Memory B cell (primary cell): ENCODE data around the gene PRDM15.

Experiments
- ATAC-seq: fragments of 150-1000 bp; cut with Tn5 transposase; 2 replicates; pipeline ENCODE4 v1.10.0; 2021; ENCODE audit warnings: low read depth, mild to moderate bottlenecking, moderate library complexity
- DNase-seq, 2 donors: peaks; one replicate each; pipeline ENCODE4 v3.0.0; 2022; ENCODE audit warnings: low spot score in 2 of 2
- H3K27ac Mint-ChIP-seq: one replicate; pipeline ENCODE4 v1.8.0; 2022; ENCODE audit warnings: mild to moderate bottlenecking, moderate library complexity, mixed read lengths
- H3K27me3 Mint-ChIP-seq: one replicate; pipeline ENCODE4 v1.8.0; 2022; ENCODE audit warnings: mixed read lengths
- H3K36me3 Mint-ChIP-seq: one replicate; pipeline ENCODE4 v1.8.0; 2022; ENCODE audit warnings: mild to moderate bottlenecking, mixed read lengths
- H3K4me1 Mint-ChIP-seq: one replicate; pipeline ENCODE4 v1.8.0; 2022; ENCODE audit warnings: mixed read lengths
- H3K4me3 Mint-ChIP-seq: one replicate; pipeline ENCODE4 v1.8.0; 2022; ENCODE audit warnings: mild to moderate bottlenecking, moderate library complexity, mixed read lengths
- H3K9me3 Mint-ChIP-seq: one replicate; pipeline ENCODE4 v1.8.0; 2022; ENCODE audit warnings: mixed read lengths

Gene PRDM15

GRCh38 chr21:41845310-41846032 lies 33.7 kb downstream of the PRDM15 start:
- no peak for ATAC-seq
- Mint-ChIP-seq H3K9me3 (peaks cover 8% of the 10 kb centered on the region), H3K4me1 (peaks cover 3% of the 10 kb centered on the region), H3K36me3 (peaks cover 24% of the 10 kb centered on the region), H3K27me3 (no peaks in the 10 kb centered on the region), H3K27ac (no peak overlapping the region), H3K4me3 (no peak overlapping the region)
- no peak for DNase-seq

GRCh38 chr21:41843584-41843983 lies 35.6 kb downstream of the PRDM15 start:
- DNase-seq (no peak), ATAC-seq (no peak)
- H3K4me3 Mint-ChIP-seq: no peak overlapping the region
- H3K27me3 Mint-ChIP-seq: no peaks in the 10 kb centered on the region
- H3K36me3 Mint-ChIP-seq: peaks cover 26% of the 10 kb centered on the region
- H3K9me3 Mint-ChIP-seq: peaks cover 9% of the 10 kb centered on the region
- peaks cover 3% of the 10 kb centered on the region for H3K4me1 Mint-ChIP-seq
- no peak overlapping the region for H3K27ac Mint-ChIP-seq

GRCh38 chr21:41840880-41841279 lies 38.3 kb downstream of the PRDM15 start:
- no peaks in the 10 kb centered on the region for H3K27me3 Mint-ChIP-seq
- no peak overlapping the region for H3K4me3 Mint-ChIP-seq
- H3K27ac Mint-ChIP-seq: no peak overlapping the region
- peaks cover 25% of the 10 kb centered on the region for H3K36me3 Mint-ChIP-seq
- DNase-seq (no peak), ATAC-seq (no peak)
- peaks cover 5% of the 10 kb centered on the region for H3K4me1 Mint-ChIP-seq
- H3K9me3 Mint-ChIP-seq: peaks cover 9% of the 10 kb centered on the region

DNA sequence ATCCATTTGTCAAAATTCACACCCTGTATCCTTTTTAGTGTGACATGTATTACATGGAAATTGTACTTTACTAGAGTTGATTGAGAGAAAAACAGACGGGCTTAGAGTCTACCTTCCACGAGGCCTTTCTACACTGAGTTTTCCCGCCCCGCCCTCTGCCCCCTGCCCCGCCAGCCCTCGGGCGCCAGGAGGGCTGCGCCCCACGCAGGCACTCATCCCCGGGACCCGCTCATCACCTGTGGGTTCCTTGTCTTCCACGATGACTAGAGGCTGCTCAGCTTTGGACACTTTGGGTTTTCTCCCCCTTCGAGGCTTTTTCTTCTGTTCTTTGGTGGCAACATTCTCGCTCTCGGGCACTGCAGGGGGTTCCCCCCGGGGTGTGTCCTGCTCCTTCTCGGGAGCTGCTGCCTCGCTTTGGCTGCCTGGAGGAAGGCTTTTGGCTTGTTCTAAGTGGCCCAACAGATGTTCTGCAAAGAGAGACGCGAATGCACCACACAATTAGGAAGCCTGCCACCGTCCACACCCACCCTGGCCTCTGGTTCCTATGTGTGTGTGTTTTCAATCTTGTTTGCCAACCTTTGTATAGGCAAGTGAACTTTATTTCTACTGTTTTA lies 39.6 kb downstream of the PRDM15 start:
- H3K27ac Mint-ChIP-seq: no peak overlapping the region
- DNase-seq (no peak), ATAC-seq (no peak)
- H3K4me1 Mint-ChIP-seq: peaks cover 8% of the 10 kb centered on the region
- H3K4me3 Mint-ChIP-seq: no peak overlapping the region
- no peaks in the 10 kb centered on the region for H3K27me3 Mint-ChIP-seq
- H3K9me3 Mint-ChIP-seq: peaks cover 9% of the 10 kb centered on the region
- H3K36me3 Mint-ChIP-seq: peaks cover 28% of the 10 kb centered on the region

GRCh38 chr21:41837756-41838297 lies 41.3 kb downstream of the PRDM15 start:
- ATAC-seq (no peak), DNase-seq (no peak)
- Mint-ChIP-seq H3K4me3 (no peak overlapping the region), H3K36me3 (peaks cover 21% of the 10 kb centered on the region), H3K27ac (no peak overlapping the region), H3K4me1 (peaks cover 7% of the 10 kb centered on the region), H3K27me3 (no peaks in the 10 kb centered on the region), H3K9me3 (peaks cover 9% of the 10 kb centered on the region)

DNA sequence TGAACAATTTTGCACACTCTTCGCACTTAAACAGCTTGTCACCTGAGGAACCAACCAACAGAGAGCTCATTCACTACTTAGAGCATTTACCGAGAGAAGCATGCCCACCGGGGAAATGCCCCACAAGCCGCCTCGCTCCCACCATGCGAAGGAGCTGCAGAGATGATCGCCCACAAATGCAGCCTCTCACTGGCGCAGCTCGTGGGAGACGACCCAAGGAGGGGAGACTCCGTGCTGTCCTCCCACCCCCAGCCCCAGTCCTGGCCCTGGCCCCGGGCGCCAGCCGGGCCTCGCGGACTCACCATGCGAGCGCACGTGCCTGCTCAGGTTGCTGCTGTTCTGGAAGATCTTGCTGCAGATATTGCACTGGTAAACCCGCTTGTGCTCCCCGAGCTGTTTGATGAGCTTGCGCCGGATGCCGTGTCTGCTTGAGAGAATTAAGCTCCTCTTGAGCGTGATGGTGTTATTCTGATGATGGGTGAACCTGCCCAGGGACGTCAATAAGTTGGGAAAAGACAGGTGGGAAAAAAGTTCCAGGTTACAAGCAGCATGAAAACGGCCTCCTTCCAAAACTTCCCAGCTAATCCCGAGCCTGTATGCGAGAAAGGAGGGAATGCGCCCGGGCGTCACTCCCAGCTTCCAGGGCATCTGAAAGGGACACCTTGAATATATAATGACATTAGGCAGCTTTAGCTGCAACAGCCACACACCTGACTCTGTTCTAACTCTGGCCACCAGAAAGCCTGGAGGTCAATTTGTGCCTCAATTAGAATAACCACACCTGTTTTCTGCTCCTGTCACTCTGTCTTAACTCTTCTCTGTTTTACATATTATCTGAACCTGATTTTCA lies 42.8 kb downstream of the PRDM15 start:
- ATAC-seq: no peak
- H3K36me3 Mint-ChIP-seq: peaks cover 18% of the 10 kb centered on the region

GRCh38 chr21:41835711-41836154 lies 43.4 kb downstream of the PRDM15 start:
- no peak for DNase-seq
- peaks cover 11% of the 10 kb centered on the region for H3K36me3 Mint-ChIP-seq
- no peaks in the 10 kb centered on the region for H3K27me3 Mint-ChIP-seq
- H3K27ac Mint-ChIP-seq: no peak overlapping the region
- ATAC-seq: no peak
- peaks cover 3% of the 10 kb centered on the region for H3K9me3 Mint-ChIP-seq
- peaks cover 7% of the 10 kb centered on the region for H3K4me1 Mint-ChIP-seq
- H3K4me3 Mint-ChIP-seq: peak overlapping the region; percentile 71

More for the DNA sequence above, 42.8 kb downstream of the PRDM15 start:
- peaks cover 9% of the 10 kb centered on the region for H3K9me3 Mint-ChIP-seq
- DNase-seq: no peak
- peaks cover 7% of the 10 kb centered on the region for H3K4me1 Mint-ChIP-seq
- peak overlapping the region; percentile 71 for H3K4me3 Mint-ChIP-seq
- H3K27ac Mint-ChIP-seq: no peak overlapping the region
- H3K27me3 Mint-ChIP-seq: no peaks in the 10 kb centered on the region

GRCh38 chr21:41834926-41835663 lies 44.0 kb downstream of the PRDM15 start:
- H3K36me3 Mint-ChIP-seq: peaks cover 8% of the 10 kb centered on the region
- ATAC-seq (no peak), DNase-seq (no peak)
- no peak overlapping the region for H3K4me3 Mint-ChIP-seq
- H3K9me3 Mint-ChIP-seq: no peaks in the 10 kb centered on the region
- H3K4me1 Mint-ChIP-seq: peaks cover 7% of the 10 kb centered on the region
- H3K27ac Mint-ChIP-seq: no peak overlapping the region
- H3K27me3 Mint-ChIP-seq: no peaks in the 10 kb centered on the region

DNA sequence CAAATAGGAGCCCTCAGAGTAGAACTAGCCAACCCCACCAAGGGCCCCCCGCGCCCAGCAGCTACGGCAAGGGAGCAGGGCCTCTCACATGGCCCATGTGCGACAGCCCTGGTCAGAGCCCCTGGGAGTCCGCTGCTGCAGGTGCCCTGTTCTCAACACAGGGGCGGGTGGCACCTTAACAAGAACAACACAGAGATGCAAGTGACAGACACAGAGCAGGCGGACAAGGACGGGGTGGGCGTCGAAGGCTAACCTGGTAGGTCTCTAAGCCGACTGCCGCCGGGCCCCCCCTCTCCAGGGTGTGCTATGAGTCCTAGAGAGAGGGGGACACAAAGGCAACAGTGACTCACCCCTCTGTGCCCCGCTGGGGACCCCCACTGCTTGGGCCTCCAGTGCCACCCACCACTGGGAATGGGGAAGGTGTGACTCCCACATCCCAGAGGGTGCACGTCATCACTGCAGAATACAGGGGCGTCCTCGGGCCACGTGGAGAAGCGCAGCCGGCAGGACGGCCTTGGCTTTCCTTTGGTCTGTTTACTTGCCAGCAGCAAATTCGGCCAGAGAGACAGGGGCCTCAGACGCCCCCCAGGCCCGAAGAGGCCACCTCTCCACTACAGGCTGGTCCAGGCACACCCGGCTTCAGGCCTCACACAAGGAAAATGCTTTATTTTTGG lies 44.8 kb downstream of the PRDM15 start:
- H3K27ac Mint-ChIP-seq: peak overlapping the region; percentile 39
- H3K27me3 Mint-ChIP-seq: no peaks in the 10 kb centered on the region
- peaks cover 7% of the 10 kb centered on the region for H3K4me1 Mint-ChIP-seq
- H3K4me3 Mint-ChIP-seq: peak overlapping the region; percentile 8
- H3K9me3 Mint-ChIP-seq: no peaks in the 10 kb centered on the region
- DNase-seq (no peak), ATAC-seq (no peak)
- H3K36me3 Mint-ChIP-seq: peaks cover 5% of the 10 kb centered on the region

DNA sequence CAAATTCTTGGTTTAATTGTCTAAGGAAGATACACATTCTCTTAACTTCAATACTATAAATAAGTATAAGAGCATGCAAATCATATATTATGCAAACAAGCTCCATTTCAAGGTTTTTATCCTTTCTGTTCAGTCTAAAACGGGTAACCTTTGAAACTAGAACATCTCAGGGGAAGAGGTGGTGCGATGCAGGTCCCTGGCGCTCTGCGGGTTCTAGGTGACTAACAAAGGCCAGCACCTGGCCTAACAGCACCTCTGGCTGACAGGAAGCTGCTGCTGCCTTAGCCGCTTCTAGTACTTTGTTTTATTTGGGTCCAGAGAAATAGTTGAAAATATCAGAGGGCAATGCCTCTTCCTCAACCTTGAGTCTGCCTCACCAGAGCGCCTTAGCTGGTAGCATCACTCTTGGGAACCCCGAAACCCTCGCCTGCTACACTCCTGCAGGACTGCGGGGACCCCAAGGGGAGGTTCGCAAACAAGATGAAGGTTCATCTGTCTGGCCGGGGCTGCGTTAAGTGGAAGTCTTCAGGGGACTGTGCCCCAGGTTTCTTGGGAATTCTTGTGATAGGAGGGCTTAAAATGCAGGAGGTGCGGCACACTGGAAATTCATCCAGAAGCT lies 45.5 kb downstream of the PRDM15 start:
- Mint-ChIP-seq H3K4me1 (peaks cover 7% of the 10 kb centered on the region), H3K27me3 (no peaks in the 10 kb centered on the region), H3K9me3 (no peaks in the 10 kb centered on the region), H3K27ac (peak overlapping the region; percentile 39), H3K36me3 (peaks cover 5% of the 10 kb centered on the region), H3K4me3 (peak overlapping the region; percentile 70)
- ATAC-seq: peak; percentile 86
- peak in 1 of 2 donors; percentile 18 for DNase-seq

DNA sequence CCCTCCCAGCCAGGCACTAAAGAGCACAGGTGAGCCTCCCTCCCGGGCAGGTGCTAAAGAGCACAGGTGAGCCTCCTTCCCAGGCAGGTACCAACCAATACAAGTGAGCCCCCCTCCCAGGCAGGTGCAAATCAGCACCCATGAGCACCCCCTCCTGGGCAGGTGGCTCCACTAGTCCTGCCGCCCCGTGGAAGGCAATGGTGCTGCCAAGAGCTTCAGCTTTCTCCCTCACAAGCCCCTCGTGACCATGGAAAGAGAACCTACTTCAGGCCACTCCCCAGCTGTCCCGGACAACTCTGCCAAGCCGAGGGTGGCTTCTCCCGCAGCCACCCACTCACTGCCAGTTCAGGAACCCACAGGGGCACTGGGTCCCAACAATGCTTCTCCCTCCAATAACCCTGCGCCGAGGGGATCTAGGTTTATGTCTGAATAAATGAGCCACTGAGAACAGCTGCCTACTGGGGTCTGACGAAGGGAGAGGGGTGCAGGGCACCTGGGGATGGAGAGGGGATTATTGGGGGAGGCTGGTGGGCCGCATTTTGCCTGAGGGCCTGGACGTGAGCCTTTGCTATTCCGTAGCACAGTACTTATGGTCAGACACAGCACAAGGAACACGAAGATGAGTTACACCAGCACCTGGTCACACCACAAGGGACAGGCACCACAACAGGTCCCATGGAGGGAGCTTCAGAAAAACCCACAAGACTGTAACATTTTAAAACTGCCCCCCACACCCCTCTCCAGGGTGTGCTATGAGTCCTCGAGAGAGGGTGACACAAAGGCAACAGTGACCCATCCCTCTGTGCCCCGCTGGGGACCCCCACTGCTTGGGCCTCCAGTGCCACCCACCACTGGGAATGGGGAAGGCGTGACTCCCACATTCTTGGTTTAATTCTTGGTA lies 46.3 kb downstream of the PRDM15 start:
- Mint-ChIP-seq H3K27ac (peak overlapping the region; percentile 39), H3K36me3 (peaks cover 5% of the 10 kb centered on the region), H3K4me1 (peaks cover 7% of the 10 kb centered on the region)

More for the DNA sequence above, 46.3 kb downstream of the PRDM15 start:
- H3K4me3 Mint-ChIP-seq: peak overlapping the region; percentile 70
- no peaks in the 10 kb centered on the region for H3K27me3 Mint-ChIP-seq
- ATAC-seq (peak; percentile 54), DNase-seq (no peak)
- H3K9me3 Mint-ChIP-seq: no peaks in the 10 kb centered on the region
